Spleen (tissue), 11 donors: ENCODE measurements around the gene CNTNAP2. TPM values are rescaled to one million over a fixed set of nuclear protein-coding genes. Genes with fewer than 3 reads are reported as not detected.

Experiments
- DNase-seq: peaks from one replicate; pipeline ENCODE4 v3.0.0-alpha.2; 2020
- H3K27ac ChIP-seq, 8 donors: fragments of 200-600 bp; sonication (generic) in 7 of 8; 1 replicate in 4 of 8; 2 replicates in 4 of 8; pipeline versions ENCODE4 v1.5.0 to v1.8.0; 2016 to 2021; ENCODE audit warnings: inconsistent platforms in 4 of 8, mild to moderate bottlenecking in 4 of 8, moderate library complexity in 1 of 8
- H3K27me3 ChIP-seq, 7 donors: fragments of 200-600 bp; sonication (generic) in 6 of 7; replicated peaks in 1 of 7; 1 replicate in 4 of 7; 2 replicates in 3 of 7; pipeline versions ENCODE4 v1.5.0 to v1.8.0; 2016 to 2021; ENCODE audit warnings: inconsistent platforms in 3 of 7, mild to moderate bottlenecking in 1 of 7
- H3K36me3 ChIP-seq, 6 donors: fragments of 200-600 bp; sonication (generic) in 5 of 6; 1 replicate in 4 of 6; 2 replicates in 2 of 6; pipeline versions ENCODE4 v1.5.0 to v1.8.0; 2016 to 2021; ENCODE audit warnings: inconsistent platforms in 2 of 6
- H3K4me1 ChIP-seq, 6 donors: fragments of 200-600 bp; sonication (generic) in 5 of 6; 1 replicate in 3 of 6; 2 replicates in 3 of 6; pipeline versions ENCODE4 v1.5.0 to v1.8.0; 2016 to 2021; ENCODE audit warnings: inconsistent platforms in 3 of 6
- H3K4me3 ChIP-seq, 8 donors: fragments of 200-600 bp; sonication (generic) in 7 of 8; 1 replicate in 4 of 8; 2 replicates in 4 of 8; pipeline versions ENCODE4 v1.5.0 to v1.8.0; 2016 to 2021; ENCODE audit warnings: inconsistent platforms in 4 of 8, mild to moderate bottlenecking in 4 of 8, moderate library complexity in 2 of 8
- H3K9me3 ChIP-seq, 8 donors: fragments of 200-600 bp; sonication (generic) in 7 of 8; 1 replicate in 4 of 8; 2 replicates in 4 of 8; pipeline versions ENCODE4 v1.5.0 to v1.8.0; 2016 to 2021; ENCODE audit warnings: inconsistent platforms in 4 of 8
- POLR2A ChIP-seq, 3 donors: fragments of 450-650 bp; IDR thresholded peaks; one replicate each; pipeline ENCODE4 v1.5.1; 2017; ENCODE audit warnings: antibody characterized with exemption in 3 of 3, mild to moderate bottlenecking in 1 of 3
- POLR2AphosphoS5 ChIP-seq, 3 donors: sonication (generic); formaldehyde crosslinking; IDR thresholded peaks; one replicate each; pipeline ENCODE4 v1.5.1; 2017; ENCODE audit warnings: antibody characterized with exemption in 3 of 3
- WGBS, 5 donors: extraction: QIAGEN DNeasy Blood & Tissue Kit in 3 of 5; methylation state at CpG; one replicate each; pipeline versions ENCODE4 v1.1.5 to v1.1.7; 2013 to 2018; 5-methylcytosine and 5-hydroxymethylcytosine counted together
- intact Hi-C: fragments of 100-400 bp; cut with DNase I; formaldehyde crosslinking; loops from one replicate; pipeline ENCODE4 v1.15.0; 2023; ENCODE audit warnings: low total_unique reads
- polyA plus RNA-seq, 3 donors: library from polyadenylated mRNA; stranded (reverse); fragments of 200-250 nt; gene quantifications; one replicate each; pipeline ENCODE4 v1.2.1, GENCODE V29; 2013
- total RNA-seq, 7 donors: library from RNA; depleted of rRNA in 3 of 7; stranded (reverse); fragments of >200 nt in 3 of 7; fragmentation: NEBNext Ultra II Directional in 4 of 7; extraction: Animal tissue kit (Norgen Biotek cat#: 25700) in 4 of 7; gene quantifications; one replicate each; pipeline versions ENCODE4 v1.1.0 to v1.2.1, GENCODE V29; 2016 to 2021
- TF ChIP-seq, protein P1 (sequence below), 11 experiments: fragments of 200-600 bp in 7 of 11; fragments of 450-650 bp in 4 of 11; sonication (generic) in 4 of 11; IDR thresholded peaks in 8 of 11; conservative IDR thresholded peaks in 3 of 11; 1 replicate in 7 of 11; 2 replicates in 4 of 11; pipeline versions ENCODE4 v1.4.0 to v1.8.0; 2016 to 2021; ENCODE audit warnings: antibody characterized with exemption in 11 of 11, inconsistent platforms in 4 of 11, mild to moderate bottlenecking in 1 of 11
- donor health status: healthy with polysubstance abuse.
- donor health status: DM: no; HTN: no; CAD: no; lungs with moderate emphysema.
- donor health status: DM: no; HTN: no; CAD: no.
- donor health status: Bipolar disorder and iron deficiency.
- donor health status: healthy.
- donor health status: DM: no; HTN: no; CAD: no.
- donor health status: DM: yes; HTN: yes; CAD: no.

CNTNAP2 gene
- total and polyA plus RNA-seq, 10 donors: 0.13 to 2.0 (median 0.82) TPM

- H3K36me3 ChIP-seq: no peaks in the 10 kb centered on the region
- intact Hi-C loops: no loop called here
- no peak overlapping the region for H3K4me3 ChIP-seq
- no peak overlapping the region for H3K27ac ChIP-seq
- no peaks in the 10 kb centered on the region for H3K4me1 ChIP-seq
- WGBS, 5 donors: 85 to 94% (median 90%) methylated on average over 6 of the region's 6 CpGs
- H3K27me3 ChIP-seq: no peaks in the 10 kb centered on the region
- DNase-seq: no peak
- TF ChIP-seq, protein P1, sequence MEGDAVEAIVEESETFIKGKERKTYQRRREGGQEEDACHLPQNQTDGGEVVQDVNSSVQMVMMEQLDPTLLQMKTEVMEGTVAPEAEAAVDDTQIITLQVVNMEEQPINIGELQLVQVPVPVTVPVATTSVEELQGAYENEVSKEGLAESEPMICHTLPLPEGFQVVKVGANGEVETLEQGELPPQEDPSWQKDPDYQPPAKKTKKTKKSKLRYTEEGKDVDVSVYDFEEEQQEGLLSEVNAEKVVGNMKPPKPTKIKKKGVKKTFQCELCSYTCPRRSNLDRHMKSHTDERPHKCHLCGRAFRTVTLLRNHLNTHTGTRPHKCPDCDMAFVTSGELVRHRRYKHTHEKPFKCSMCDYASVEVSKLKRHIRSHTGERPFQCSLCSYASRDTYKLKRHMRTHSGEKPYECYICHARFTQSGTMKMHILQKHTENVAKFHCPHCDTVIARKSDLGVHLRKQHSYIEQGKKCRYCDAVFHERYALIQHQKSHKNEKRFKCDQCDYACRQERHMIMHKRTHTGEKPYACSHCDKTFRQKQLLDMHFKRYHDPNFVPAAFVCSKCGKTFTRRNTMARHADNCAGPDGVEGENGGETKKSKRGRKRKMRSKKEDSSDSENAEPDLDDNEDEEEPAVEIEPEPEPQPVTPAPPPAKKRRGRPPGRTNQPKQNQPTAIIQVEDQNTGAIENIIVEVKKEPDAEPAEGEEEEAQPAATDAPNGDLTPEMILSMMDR (IDR thresholded peaks at IDR 0.05 in 8 of 11, conservative IDR thresholded peaks at IDR 0.05 in 3 of 11): no peak
- TF ChIP-seq POLR2AphosphoS5 (IDR thresholded peaks at IDR 0.05) (no peak), POLR2A (IDR thresholded peaks at IDR 0.05) (no peak)
- no peaks in the 10 kb centered on the region for H3K9me3 ChIP-seq
Measured at GRCh38 chr7:148319316-148319808, 2202.8 kb downstream of the CNTNAP2 start.

- 48 to 82% (median 59%) methylated on average over 3 of the region's 3 CpGs for WGBS, 5 donors
- Histone ChIP-seq H3K36me3 (no peaks in the 10 kb centered on the region), H3K4me3 (no peak overlapping the region), H3K9me3 (no peaks in the 10 kb centered on the region), H3K4me1 (no peaks in the 10 kb centered on the region), H3K27ac (no peak overlapping the region), H3K27me3 (no peaks in the 10 kb centered on the region)
- intact Hi-C loops: no loop called here
- TF ChIP-seq POLR2A (IDR thresholded peaks at IDR 0.05) (no peak), POLR2AphosphoS5 (IDR thresholded peaks at IDR 0.05) (no peak)
- TF ChIP-seq, protein P1 (IDR thresholded peaks at IDR 0.05 in 8 of 11, conservative IDR thresholded peaks at IDR 0.05 in 3 of 11): no peak
- no peak for DNase-seq
Measured at GRCh38 chr7:148325208-148325607, 2208.6 kb downstream of the CNTNAP2 start.

DNA sequence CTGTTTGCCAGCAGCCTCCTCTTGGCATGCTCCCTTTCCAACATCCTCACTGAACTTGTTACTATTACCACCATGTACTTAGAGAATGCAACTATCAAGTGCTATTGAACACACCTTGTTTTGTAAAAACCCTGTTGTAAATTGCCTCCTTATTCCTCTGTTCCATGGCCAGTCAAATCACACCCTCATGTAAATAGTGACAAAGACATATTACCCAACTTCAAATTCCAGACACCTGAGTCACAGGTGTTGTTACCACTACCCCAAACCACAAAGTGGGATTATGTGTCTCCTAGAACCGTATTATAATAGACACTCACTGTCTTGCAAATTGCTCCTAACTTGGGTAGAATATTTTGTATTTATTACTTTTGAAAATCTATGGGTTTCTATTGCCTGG lies 2210.8 kb downstream of the CNTNAP2 start:
- intact Hi-C loops: no loop called here
- no peak for DNase-seq
- H3K4me1 ChIP-seq: no peaks in the 10 kb centered on the region
- TF ChIP-seq POLR2A (IDR thresholded peaks at IDR 0.05) (no peak), POLR2AphosphoS5 (IDR thresholded peaks at IDR 0.05) (no peak)
- TF ChIP-seq, protein P1 (IDR thresholded peaks at IDR 0.05 in 8 of 11, conservative IDR thresholded peaks at IDR 0.05 in 3 of 11): no peak
- no peak overlapping the region for H3K27ac ChIP-seq
- H3K27me3 ChIP-seq: no peaks in the 10 kb centered on the region
- H3K4me3 ChIP-seq: no peak overlapping the region
- no peaks in the 10 kb centered on the region for H3K9me3 ChIP-seq
- 68 to 91% (median 85%) methylated on average over 1 of the region's 1 CpG for WGBS, 5 donors
- no peaks in the 10 kb centered on the region for H3K36me3 ChIP-seq

DNA sequence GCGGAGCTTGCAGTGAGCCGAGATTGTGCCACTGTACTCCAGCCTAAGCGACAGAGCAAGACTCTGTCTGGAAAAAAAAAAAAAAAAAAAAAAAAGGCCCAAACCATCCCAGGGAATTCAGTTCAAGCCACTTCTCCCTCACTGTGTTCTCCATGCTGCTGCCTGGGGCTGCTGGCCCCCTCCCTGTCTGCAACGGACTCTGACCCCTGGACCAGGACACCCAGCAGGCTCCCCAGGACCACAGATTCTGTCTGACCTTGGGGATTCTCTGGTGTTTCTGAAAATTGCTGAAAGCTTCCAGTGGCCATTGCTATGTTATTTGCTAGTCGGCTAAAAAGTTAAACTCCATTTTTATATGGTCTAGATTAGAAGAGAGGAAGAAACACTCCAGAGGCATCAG lies 2212.3 kb downstream of the CNTNAP2 start:
- 64 to 97% (median 87%) methylated on average over 5 of the region's 5 CpGs for WGBS, 5 donors
- H3K4me1 ChIP-seq: no peaks in the 10 kb centered on the region
- intact Hi-C loops: no loop called here

More for the DNA sequence above, 2212.3 kb downstream of the CNTNAP2 start:
- DNase-seq: no peak
- Histone ChIP-seq H3K4me3 (no peak overlapping the region), H3K27ac (no peak overlapping the region), H3K36me3 (no peaks in the 10 kb centered on the region), H3K9me3 (no peaks in the 10 kb centered on the region), H3K27me3 (no peaks in the 10 kb centered on the region)
- TF ChIP-seq, protein P1 (IDR thresholded peaks at IDR 0.05 in 8 of 11, conservative IDR thresholded peaks at IDR 0.05 in 3 of 11): no peak
